H9 (cell line): ENCODE data around the gene COQ4. TPM values are rescaled to one million over a fixed set of nuclear protein-coding genes. Genes with fewer than 3 reads are reported as not detected.
A peak's percentile ranks its signal among the peaks of the same experiment; 100 is the strongest.

ENCODE experiments used
- DNase-seq: peaks from one replicate; pipeline ENCODE4 v3.0.0-alpha.2; 2017
- H2AFZ ChIP-seq: one replicate; pipeline ENCODE4 v1.6.1; 2013; ENCODE audit warnings: mild to moderate bottlenecking, low read length, control low read depth, moderate library complexity
- H2AK5ac ChIP-seq: 2 replicates; pipeline ENCODE4 v1.6.1; 2013; ENCODE audit warnings: low read length, control low read depth, mixed read lengths; ENCODE audit not compliant: insufficient read length
- H2BK120ac ChIP-seq: one replicate; pipeline ENCODE4 v1.6.1; 2013; ENCODE audit warnings: low read depth, mild to moderate bottlenecking, low read length, control low read depth, inconsistent platforms; ENCODE audit not compliant: poor library complexity, severe bottlenecking
- H2BK12ac ChIP-seq: 2 replicates; pipeline ENCODE4 v1.6.1; 2013; ENCODE audit warnings: low read length, control low read depth, mixed read lengths, low read depth; ENCODE audit not compliant: insufficient read length
- H2BK15ac ChIP-seq: 2 replicates; pipeline ENCODE4 v1.6.1; 2013; ENCODE audit warnings: low read depth, low read length, control low read depth
- H2BK20ac ChIP-seq: one replicate; pipeline ENCODE4 v1.6.1; 2013; ENCODE audit warnings: low read depth, mild to moderate bottlenecking, low read length, control low read depth, inconsistent platforms; ENCODE audit not compliant: poor library complexity, severe bottlenecking
- H2BK5ac ChIP-seq: 2 replicates; pipeline ENCODE4 v1.6.1; 2013; ENCODE audit warnings: low read length, control low read depth, mixed read lengths; ENCODE audit not compliant: insufficient read length
- H3K14ac ChIP-seq: 2 replicates; pipeline ENCODE4 v1.6.1; 2013; ENCODE audit warnings: low read length, control low read depth; ENCODE audit not compliant: insufficient read depth
- H3K18ac ChIP-seq: 2 replicates; pipeline ENCODE4 v1.6.1; 2013; ENCODE audit warnings: low read depth, mild to moderate bottlenecking, mixed read lengths, low read length, control low read depth; ENCODE audit not compliant: insufficient read length
- H3K23ac ChIP-seq: 2 replicates; pipeline ENCODE4 v1.6.1; 2013; ENCODE audit warnings: low read length, control low read depth, mixed read lengths, low read depth; ENCODE audit not compliant: insufficient read length
- H3K23me2 ChIP-seq: 2 replicates; pipeline ENCODE4 v1.6.1; 2013; ENCODE audit warnings: low read depth, mild to moderate bottlenecking, mixed read lengths, low read length, control low read depth; ENCODE audit not compliant: insufficient read length, poor library complexity, severe bottlenecking
- H3K27ac ChIP-seq: 2 replicates; pipeline ENCODE4 v1.5.1; 2013; ENCODE audit warnings: low read length, control low read depth, mixed read lengths, low read depth; ENCODE audit not compliant: insufficient read length
- H3K27me3 ChIP-seq: 2 replicates; pipeline ENCODE4 v1.6.1; 2013; ENCODE audit warnings: low read length, control low read depth, inconsistent platforms; ENCODE audit not compliant: insufficient read depth
- H3K4ac ChIP-seq: 2 replicates; pipeline ENCODE4 v1.6.1; 2013; ENCODE audit warnings: low read depth, mild to moderate bottlenecking, control low read depth, inconsistent platforms, low read length, moderate library complexity
- H3K4me1 ChIP-seq: 2 replicates; pipeline ENCODE4 v1.6.1; 2013; ENCODE audit warnings: low read length, control low read depth, inconsistent platforms; ENCODE audit not compliant: insufficient read depth
- H3K4me2 ChIP-seq: 2 replicates; pipeline ENCODE4 v1.6.1; 2013; ENCODE audit warnings: low read length, control low read depth, mixed read lengths; ENCODE audit not compliant: insufficient read length, insufficient read depth
- H3K56ac ChIP-seq: 2 replicates; pipeline ENCODE4 v1.6.1; 2013; ENCODE audit warnings: low read depth, mild to moderate bottlenecking, mixed read lengths, low read length, control low read depth; ENCODE audit not compliant: insufficient read length
- H3K79me1 ChIP-seq: 2 replicates; pipeline ENCODE4 v1.6.1; 2013; ENCODE audit warnings: low read depth, mild to moderate bottlenecking, moderate library complexity, low read length, control low read depth, inconsistent platforms; ENCODE audit not compliant: insufficient read depth, poor library complexity, severe bottlenecking
- H3K79me2 ChIP-seq: 2 replicates; pipeline ENCODE4 v1.6.1; 2013; ENCODE audit warnings: low read length, control low read depth, inconsistent platforms; ENCODE audit not compliant: insufficient read depth
- H3K9ac ChIP-seq: 2 replicates; pipeline ENCODE4 v1.6.1; 2013; ENCODE audit warnings: low read length, control low read depth, mixed read lengths; ENCODE audit not compliant: insufficient read length; ENCODE audit errors: extremely low read depth
- H3K9me3 ChIP-seq: one replicate; pipeline ENCODE4 v1.6.1; 2013; ENCODE audit warnings: low read depth, low read length, inconsistent platforms; ENCODE audit not compliant: control insufficient read depth
- H3T11ph ChIP-seq: one replicate; pipeline ENCODE4 v1.6.1; 2013; ENCODE audit warnings: mild to moderate bottlenecking, low read length, control low read depth, inconsistent platforms
- H4K20me1 ChIP-seq: one replicate; pipeline ENCODE4 v1.6.1; 2013; ENCODE audit not compliant: control insufficient read depth, insufficient read length, insufficient read depth
- H4K5ac ChIP-seq: 2 replicates; pipeline ENCODE4 v1.6.1; 2013; ENCODE audit warnings: low read depth, mild to moderate bottlenecking, mixed read lengths, low read length, control low read depth; ENCODE audit not compliant: insufficient read length
- H4K8ac ChIP-seq: replicated peaks from 2 replicates; pipeline ENCODE4 v1.6.1; 2013; ENCODE audit warnings: low read length, control low read depth, mixed read lengths, low read depth; ENCODE audit not compliant: insufficient read length
- H4K91ac ChIP-seq: 2 replicates; pipeline ENCODE4 v1.6.1; 2013; ENCODE audit warnings: low read depth, mild to moderate bottlenecking, moderate library complexity, mixed read lengths, low read length, control low read depth; ENCODE audit not compliant: insufficient read length
- H3K27ac Mint-ChIP-seq, 3 experiments: 2 replicates in 2 of 3; 3 replicates in 1 of 3; pipeline ENCODE4 v1.8.0; 2020 to 2021; ENCODE audit warnings: mixed read lengths in 3 of 3, mild to moderate bottlenecking in 1 of 3, moderate library complexity in 1 of 3
- H3K27me3 Mint-ChIP-seq: 2 replicates; pipeline ENCODE4 v1.8.0; 2021; ENCODE audit warnings: low read depth, mild to moderate bottlenecking, moderate library complexity, mixed read lengths
- H3K36me3 Mint-ChIP-seq, 3 experiments: 2 replicates in 2 of 3; 3 replicates in 1 of 3; pipeline ENCODE4 v1.8.0; 2020 to 2021; ENCODE audit warnings: low read depth in 3 of 3, mixed read lengths in 3 of 3; ENCODE audit not compliant: insufficient read depth in 1 of 3
- H3K4me1 Mint-ChIP-seq, 2 experiments: 2 replicates each; pipeline ENCODE4 v1.8.0; 2020; ENCODE audit warnings: mixed read lengths in 2 of 2
- H3K4me3 Mint-ChIP-seq, 2 experiments: 2 replicates in 1 of 2; 3 replicates in 1 of 2; pipeline ENCODE4 v1.8.0; 2020 to 2021; ENCODE audit warnings: mild to moderate bottlenecking in 2 of 2, mixed read lengths in 2 of 2, moderate library complexity in 1 of 2
- H3K9me3 Mint-ChIP-seq, 2 experiments: 2 replicates in 1 of 2; 3 replicates in 1 of 2; pipeline ENCODE4 v1.8.0; 2020; ENCODE audit warnings: mild to moderate bottlenecking in 2 of 2, mixed read lengths in 2 of 2, moderate library complexity in 1 of 2
- CTCF ChIP-seq: fragments of 200-600 bp; sonication (generic); conservative IDR thresholded peaks from 3 replicates; pipeline ENCODE4 v1.8.0; 2021; ENCODE audit warnings: antibody characterized with exemption, mild to moderate bottlenecking
- WGBS: extraction: QIAGEN DNeasy Blood & Tissue Kit; methylation state at CpG from one replicate; pipeline ENCODE4 v1.1.7; 2013; ENCODE audit warnings: missing lambda C conversion rate, low lambda C conversion rate, mixed read lengths; ENCODE audit not compliant: insufficient read length; ENCODE audit errors: extremely low coverage; 5-methylcytosine and 5-hydroxymethylcytosine counted together
- total RNA-seq: library from RNA; stranded (reverse); gene quantifications from 2 replicates; pipeline ENCODE4 v1.2.1, GENCODE V29; 2021

COQ4 gene
- total RNA-seq, 1 experiment from 2014 or later: 38.4 TPM

GRCh38 chr9:128369024-128369706, 46.5 kb downstream of the COQ4 start:
- no peak overlapping the region for H4K8ac ChIP-seq
- H3K4me2 ChIP-seq: no peak overlapping the region
- H2AFZ ChIP-seq: no peak overlapping the region
- H2BK120ac ChIP-seq: no peak overlapping the region
- no peak overlapping the region for H3K23ac ChIP-seq
- peaks cover 8% of the 10 kb centered on the region for H3K79me1 ChIP-seq
- Mint-ChIP-seq H3K27ac (no peak overlapping the region), H3K4me1 (peaks cover 28 to 29% of the 10 kb centered on the region in 2 experiments), H3K4me3 (peak overlapping the region in 1 of 2 experiments; percentile 40; a peak in 2 of 5 replicates), H3K36me3 (peaks cover 0 to 4% (median 0%) of the 10 kb centered on the region in 3 experiments; a peak in 1 of 7 replicates), H3K27me3 (peaks cover 67% of the 10 kb centered on the region), H3K9me3 (peaks cover 2 to 4% of the 10 kb centered on the region in 2 experiments; a peak in 3 of 5 replicates)
- H3K4me1 ChIP-seq: peaks cover 8% of the 10 kb centered on the region; the same call in 1 of the 2 replicates
- no peak overlapping the region for H3K4ac ChIP-seq
- no peak overlapping the region for H4K5ac ChIP-seq
- H2AK5ac ChIP-seq: no peak overlapping the region
- no peak overlapping the region for H2BK12ac ChIP-seq
- H3K14ac ChIP-seq: no peak overlapping the region
- H4K20me1 ChIP-seq: no peaks in the 10 kb centered on the region
- no peak overlapping the region for H4K91ac ChIP-seq
- peaks cover 10% of the 10 kb centered on the region; the same call in 1 of the 2 replicates for H3K27me3 ChIP-seq
- H3K79me2 ChIP-seq: peaks cover 6% of the 10 kb centered on the region; the same call in 1 of the 2 replicates
- H3K23me2 ChIP-seq: no peaks in the 10 kb centered on the region
- H3T11ph ChIP-seq: no peak overlapping the region
- no peak overlapping the region for H2BK15ac ChIP-seq
- no peak overlapping the region for H3K9ac ChIP-seq
- H3K18ac ChIP-seq: no peak overlapping the region
- no peak overlapping the region for H3K56ac ChIP-seq
- no CpG with 5 or more reads among the region's 9 CpGs for WGBS
- no peak for TF ChIP-seq CTCF
- H2BK20ac ChIP-seq: no peak overlapping the region
- no peak overlapping the region for H2BK5ac ChIP-seq
- H3K9me3 ChIP-seq: no peaks in the 10 kb centered on the region
- H3K27ac ChIP-seq: no peak overlapping the region
- DNase-seq: no peak
